Calu3 (cell line): ENCODE measurements around the gene SLC8A1. TPM values are rescaled to one million over a fixed set of nuclear protein-coding genes. Genes with fewer than 3 reads are reported as not detected.

Source experiments
- BruUV-seq: library from RNA; stranded (reverse); fragments of 400-500 nt; replicated peaks from 2 replicates; lab custom pipeline; 2021; lab: Mats Ljungman, UMichigan
- CTCF ChIA-PET: fragments of 300-600 bp; sonication (Branson Sonifier 250); formaldehyde crosslinking; loops from one replicate; lab custom pipeline; 2022; ENCODE audit warnings: antibody characterized with exemption; lab: Charles Lee
- DNase-seq: peaks from one replicate; pipeline ENCODE4 v3.0.0; 2022
- H3K27ac Mint-ChIP-seq: one replicate; pipeline ENCODE4 v1.8.0; 2022; ENCODE audit warnings: mixed read lengths; ENCODE audit not compliant: unreplicated experiment
- H3K27me3 Mint-ChIP-seq: one replicate; pipeline ENCODE4 v1.8.0; 2022; ENCODE audit warnings: mixed read lengths; ENCODE audit not compliant: unreplicated experiment
- H3K36me3 Mint-ChIP-seq: one replicate; pipeline ENCODE4 v1.8.0; 2022; ENCODE audit warnings: mild to moderate bottlenecking, moderate library complexity, mixed read lengths; ENCODE audit not compliant: insufficient read depth, unreplicated experiment
- H3K4me1 Mint-ChIP-seq: one replicate; pipeline ENCODE4 v1.8.0; 2022; ENCODE audit warnings: mild to moderate bottlenecking, low read depth, mixed read lengths; ENCODE audit not compliant: unreplicated experiment
- H3K4me3 Mint-ChIP-seq: one replicate; pipeline ENCODE4 v1.8.0; 2022; ENCODE audit warnings: mild to moderate bottlenecking, low read depth, moderate library complexity, mixed read lengths; ENCODE audit not compliant: unreplicated experiment
- H3K9me3 Mint-ChIP-seq: one replicate; pipeline ENCODE4 v1.8.0; 2022; ENCODE audit warnings: low read depth, mixed read lengths; ENCODE audit not compliant: unreplicated experiment
- CTCF ChIP-seq: fragments of 200-600 bp; IDR thresholded peaks from one replicate; pipeline ENCODE4 v1.8.0; 2022; ENCODE audit warnings: antibody characterized with exemption; ENCODE audit not compliant: unreplicated experiment
- intact Hi-C: fragments of 100-400 bp; cut with micrococcal nuclease; formaldehyde crosslinking; loops from one replicate; pipeline ENCODE4 v1.10.0; 2022; ENCODE audit not compliant: unreplicated experiment
- total RNA-seq: library from RNA; stranded (reverse); gene quantifications from 2 replicates; pipeline ENCODE4 v1.2.3, GENCODE V29; 2022

The SLC8A1 gene
- total RNA-seq, 1 experiment from 2014 or later, result 0.05 TPM

GRCh38 chr2:40049781-40050180, 402.1 kb downstream of the SLC8A1 start:
- intact Hi-C loops, result no loop called here
- DNase-seq, result no peak
- Mint-ChIP-seq H3K4me1 (no peaks in the 10 kb centered on the region), H3K36me3 (no peaks in the 10 kb centered on the region), H3K27me3 (peaks cover 27% of the 10 kb centered on the region), H3K27ac (no peak overlapping the region), H3K4me3 (no peak overlapping the region), H3K9me3 (no peaks in the 10 kb centered on the region)
- TF ChIP-seq CTCF, result no peak
- CTCF ChIA-PET, result no interaction called here
- BruUV-seq, result no TSS peak

GRCh38 chr2:40048506-40048905, 403.4 kb downstream of the SLC8A1 start:
- Mint-ChIP-seq H3K4me1 (no peaks in the 10 kb centered on the region), H3K27me3 (peaks cover 32% of the 10 kb centered on the region), H3K4me3 (no peak overlapping the region), H3K36me3 (no peaks in the 10 kb centered on the region), H3K9me3 (no peaks in the 10 kb centered on the region), H3K27ac (no peak overlapping the region)
- DNase-seq, result no peak
- TF ChIP-seq CTCF, result no peak
- intact Hi-C loops, result no loop called here
- CTCF ChIA-PET, result interaction anchor here (0.6 kb wide), 1 partner anchor 83 kb away, joined by 4 read pairs; no protein-coding TSS in a partner anchor
- BruUV-seq, result no TSS peak

GRCh38 chr2:40047406-40047805, 404.5 kb downstream of the SLC8A1 start:
- H3K27me3 Mint-ChIP-seq, result peaks cover 32% of the 10 kb centered on the region
- peaks cover 2% of the 10 kb centered on the region for H3K4me1 Mint-ChIP-seq
- DNase-seq, result no peak
- no peak overlapping the region for H3K27ac Mint-ChIP-seq
- no peaks in the 10 kb centered on the region for H3K9me3 Mint-ChIP-seq
- CTCF ChIA-PET, result no interaction called here
- intact Hi-C loops, result no loop called here
- TF ChIP-seq CTCF, result no peak
- H3K4me3 Mint-ChIP-seq, result no peak overlapping the region
- BruUV-seq, result no TSS peak
- H3K36me3 Mint-ChIP-seq, result no peaks in the 10 kb centered on the region
